GM23338 (cell line): ENCODE data around the gene DCDC1.

ENCODE experiments used
- CREB1 ChIP-seq: fragments of 250-450 bp; sonication (Bioruptor Pico); IDR thresholded peaks from 2 replicates; pipeline ENCODE4 v1.5.0; 2020; ENCODE audit warnings: low read depth, mild to moderate bottlenecking, moderate library complexity
- EZH2 ChIP-seq: fragments of 200-600 bp; sonication (generic); IDR thresholded peaks from one replicate; pipeline ENCODE4 v1.8.0; 2017; ENCODE audit warnings: antibody characterized with exemption, mild to moderate bottlenecking, low read depth; ENCODE audit not compliant: unreplicated experiment
- EZH2phosphoT487 ChIP-seq: fragments of 200-600 bp; sonication (generic); IDR thresholded peaks from one replicate; pipeline ENCODE4 v1.8.1; 2018; ENCODE audit warnings: antibody characterized with exemption; ENCODE audit not compliant: unreplicated experiment
- JUNB ChIP-seq: IDR thresholded peaks from one replicate; pipeline ENCODE4 v1.6.1; 2016; ENCODE audit warnings: antibody characterized with exemption; ENCODE audit not compliant: unreplicated experiment
- NANOG ChIP-seq: IDR thresholded peaks from 2 replicates; pipeline ENCODE4 v1.6.1; 2016; ENCODE audit warnings: antibody characterized with exemption, borderline replicate concordance
- POLR2AphosphoS5 ChIP-seq: IDR thresholded peaks from 2 replicates; pipeline ENCODE4 v1.6.1; 2016; ENCODE audit warnings: antibody characterized with exemption, low read depth
- REST ChIP-seq: IDR thresholded peaks from one replicate; pipeline ENCODE4 v1.6.1; 2018; ENCODE audit warnings: antibody characterized with exemption; ENCODE audit not compliant: unreplicated experiment
- STAT1 ChIP-seq: IDR thresholded peaks from one replicate; pipeline ENCODE4 v1.6.1; 2016; ENCODE audit warnings: antibody characterized with exemption; ENCODE audit not compliant: unreplicated experiment
- ZNF331 ChIP-seq: fragments of 250-450 bp; sonication (Bioruptor Pico); IDR thresholded peaks from 2 replicates; pipeline ENCODE4 v1.5.0; 2020; ENCODE audit warnings: low read depth, mild to moderate bottlenecking, moderate library complexity
- TF ChIP-seq, protein P1 (sequence below), 2 experiments: fragments of 200-600 bp in 1 of 2; sonication (generic) in 1 of 2; conservative IDR thresholded peaks; 2 replicates each; pipeline versions ENCODE4 v1.5.1 to v1.6.1; 2016 to 2017; ENCODE audit warnings: antibody characterized with exemption in 2 of 2, low read depth in 2 of 2, mild to moderate bottlenecking in 2 of 2, moderate library complexity in 1 of 2
- TF ChIP-seq, protein P2 (sequence below): IDR thresholded peaks from 2 replicates; pipeline ENCODE4 v1.6.1; 2016; ENCODE audit warnings: antibody characterized with exemption

DNA sequence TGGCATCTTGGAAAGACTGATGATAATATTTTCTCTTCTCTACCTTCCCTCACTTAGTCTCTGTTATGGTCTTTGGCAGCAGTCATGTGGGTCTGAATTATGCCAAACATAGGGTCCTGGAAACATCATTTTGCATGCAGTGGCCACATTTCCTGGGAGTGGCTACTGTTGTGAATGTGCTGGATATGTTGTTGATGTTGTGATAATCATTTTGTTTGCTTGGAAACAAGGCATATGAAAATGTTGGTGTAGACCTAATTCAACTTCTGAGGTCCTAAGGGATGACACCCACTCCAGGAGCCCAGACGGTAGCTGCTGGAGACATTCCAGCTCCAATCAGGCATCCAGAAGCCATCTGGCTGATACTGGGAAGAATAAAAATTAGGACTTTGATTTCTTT is 109.7 kb downstream of the DCDC1 start:
- TF ChIP-seq, protein P1, sequence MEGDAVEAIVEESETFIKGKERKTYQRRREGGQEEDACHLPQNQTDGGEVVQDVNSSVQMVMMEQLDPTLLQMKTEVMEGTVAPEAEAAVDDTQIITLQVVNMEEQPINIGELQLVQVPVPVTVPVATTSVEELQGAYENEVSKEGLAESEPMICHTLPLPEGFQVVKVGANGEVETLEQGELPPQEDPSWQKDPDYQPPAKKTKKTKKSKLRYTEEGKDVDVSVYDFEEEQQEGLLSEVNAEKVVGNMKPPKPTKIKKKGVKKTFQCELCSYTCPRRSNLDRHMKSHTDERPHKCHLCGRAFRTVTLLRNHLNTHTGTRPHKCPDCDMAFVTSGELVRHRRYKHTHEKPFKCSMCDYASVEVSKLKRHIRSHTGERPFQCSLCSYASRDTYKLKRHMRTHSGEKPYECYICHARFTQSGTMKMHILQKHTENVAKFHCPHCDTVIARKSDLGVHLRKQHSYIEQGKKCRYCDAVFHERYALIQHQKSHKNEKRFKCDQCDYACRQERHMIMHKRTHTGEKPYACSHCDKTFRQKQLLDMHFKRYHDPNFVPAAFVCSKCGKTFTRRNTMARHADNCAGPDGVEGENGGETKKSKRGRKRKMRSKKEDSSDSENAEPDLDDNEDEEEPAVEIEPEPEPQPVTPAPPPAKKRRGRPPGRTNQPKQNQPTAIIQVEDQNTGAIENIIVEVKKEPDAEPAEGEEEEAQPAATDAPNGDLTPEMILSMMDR (conservative IDR thresholded peaks at IDR 0.05; ENCODE audit: low read depth in 2 of 2) = no peak
- TF ChIP-seq NANOG (no peak), EZH2phosphoT487 (no peak), EZH2 (no peak), REST (no peak), JUNB (no peak), POLR2AphosphoS5 (no peak), CREB1 (CRISPR knock-in tag) (no peak), STAT1 (no peak), ZNF331 (CRISPR knock-in tag) (no peak)
- TF ChIP-seq, protein P2, sequence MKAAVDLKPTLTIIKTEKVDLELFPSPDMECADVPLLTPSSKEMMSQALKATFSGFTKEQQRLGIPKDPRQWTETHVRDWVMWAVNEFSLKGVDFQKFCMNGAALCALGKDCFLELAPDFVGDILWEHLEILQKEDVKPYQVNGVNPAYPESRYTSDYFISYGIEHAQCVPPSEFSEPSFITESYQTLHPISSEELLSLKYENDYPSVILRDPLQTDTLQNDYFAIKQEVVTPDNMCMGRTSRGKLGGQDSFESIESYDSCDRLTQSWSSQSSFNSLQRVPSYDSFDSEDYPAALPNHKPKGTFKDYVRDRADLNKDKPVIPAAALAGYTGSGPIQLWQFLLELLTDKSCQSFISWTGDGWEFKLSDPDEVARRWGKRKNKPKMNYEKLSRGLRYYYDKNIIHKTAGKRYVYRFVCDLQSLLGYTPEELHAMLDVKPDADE = no peak
